HCT116 (cell line): ENCODE results near the gene KDELR1. TPM values are rescaled to one million over a fixed set of nuclear protein-coding genes. Genes with fewer than 3 reads are reported as not detected.

Source experiments
- ATAC-seq: fragments of 200-7000 bp; cut with Tn5 transposase; 2 replicates; pipeline ENCODE4 v1.9.1; 2020; ENCODE audit warnings: mild to moderate bottlenecking, moderate library complexity
- BruUV-seq: library from RNA; stranded (reverse); fragments of 400-500 nt; replicated peaks from 2 replicates; lab custom pipeline; 2021; lab: Mats Ljungman, UMichigan
- CTCF ChIA-PET: fragments of 300-600 bp; sonication (Branson Sonifier 250); formaldehyde crosslinking; loops from one replicate; lab custom pipeline; 2021; ENCODE audit warnings: antibody characterized with exemption; lab: Charles Lee
- POLR2A ChIA-PET: fragments of 300-600, 350-600 bp; sonication (Branson Sonifier 250); formaldehyde crosslinking; loops from one replicate; lab custom pipeline; 2021; ENCODE audit warnings: antibody characterized with exemption; lab: Charles Lee
- RAD21 ChIA-PET, 2 experiments: fragments of 300-600 bp; sonication (Branson Sonifier 250); formaldehyde crosslinking; loops; one replicate each; lab custom pipeline; 2023; ENCODE audit warnings: low total read pairs in 2 of 2; ENCODE audit not compliant: uncharacterized antibody in 2 of 2, unreplicated experiment in 2 of 2, low non-redundant PET in 1 of 2; lab: Charles Lee
- DNase-seq: peaks from one replicate; pipeline ENCODE4 v3.0.0-alpha.2; 2010; ENCODE audit warnings: low read depth, low spot score
- H2AFZ ChIP-seq: fragments of 200-600 bp; shearing (Covaris generic), sonication (generic); 2 replicates; pipeline ENCODE4 v1.6.1; 2017; ENCODE audit warnings: low read depth, mixed run types, mixed read lengths, antibody characterized with exemption, low read length; ENCODE audit not compliant: poor library complexity, severe bottlenecking
- H3K27ac ChIP-seq: 2 replicates; pipeline ENCODE4 v1.5.1; 2012; ENCODE audit warnings: low read depth, low read length
- H3K27me3 ChIP-seq: fragments of 200-600 bp; sonication (generic); 2 replicates; pipeline ENCODE4 v1.6.1; 2016; ENCODE audit warnings: mixed run types, low read length, mixed read lengths; ENCODE audit not compliant: insufficient read depth
- H3K36me3 ChIP-seq, 2 experiments: fragments of 200-500 bp in 1 of 2; fragments of 200-600 bp in 1 of 2; sonication (Bioruptor generic) in 1 of 2; sonication (generic) in 1 of 2; 2 replicates each; pipeline versions ENCODE4 v1.5.1 to v1.6.1; 2014 to 2016; ENCODE audit warnings: low read length in 2 of 2, inconsistent platforms in 1 of 2, mixed read lengths in 1 of 2, mixed run types in 1 of 2; ENCODE audit not compliant: insufficient read depth in 2 of 2, control insufficient read depth in 1 of 2
- H3K4me1 ChIP-seq, 2 experiments: fragments of 200-600 bp in 1 of 2; sonication (generic) in 1 of 2; 2 replicates each; pipeline versions ENCODE4 v1.5.1 to v1.6.1; 2012 to 2017; ENCODE audit warnings: low read length in 2 of 2, inconsistent platforms in 1 of 2, mild to moderate bottlenecking in 1 of 2, mixed read lengths in 1 of 2, mixed run types in 1 of 2, moderate library complexity in 1 of 2; ENCODE audit not compliant: insufficient read depth in 2 of 2, control insufficient read depth in 1 of 2
- H3K4me2 ChIP-seq: fragments of 200-600 bp; sonication (generic); 2 replicates; pipeline ENCODE4 v1.6.1; 2017; ENCODE audit warnings: mixed run types, low read length, mixed read lengths
- H3K4me3 ChIP-seq, 2 experiments: fragments of 200-600 bp in 1 of 2; sonication (generic) in 1 of 2; replicated peaks in 1 of 2; 2 replicates each; pipeline ENCODE4 v1.5.1; 2011 to 2016; ENCODE audit warnings: low read length in 2 of 2, control low read depth in 1 of 2, low read depth in 1 of 2, mild to moderate bottlenecking in 1 of 2, mixed read lengths in 1 of 2, mixed run types in 1 of 2
- H3K79me2 ChIP-seq: fragments of 200-600 bp; sonication (generic); 2 replicates; pipeline ENCODE4 v1.6.1; 2017; ENCODE audit warnings: mild to moderate bottlenecking, mixed run types, low read length, moderate library complexity, mixed read lengths; ENCODE audit not compliant: insufficient read depth
- H3K9ac ChIP-seq: fragments of 200-600 bp; sonication (generic); 2 replicates; pipeline ENCODE4 v1.6.1; 2016; ENCODE audit warnings: low read length, mixed read lengths
- H3K9me2 ChIP-seq: fragments of 200-600 bp; sonication (generic), shearing (Covaris generic); 2 replicates; pipeline ENCODE4 v1.6.1; 2017; ENCODE audit warnings: mixed run types, mild to moderate bottlenecking, moderate library complexity; ENCODE audit not compliant: insufficient read depth
- H3K9me3 ChIP-seq, 2 experiments: fragments of 200-500 bp in 1 of 2; fragments of 200-600 bp in 1 of 2; sonication (Bioruptor generic) in 1 of 2; sonication (generic) in 1 of 2; 2 replicates each; pipeline ENCODE4 v1.6.1; 2014 to 2017; ENCODE audit warnings: low read length in 2 of 2, mixed read lengths in 2 of 2, inconsistent platforms in 1 of 2, low read depth in 1 of 2, mild to moderate bottlenecking in 1 of 2, mixed run types in 1 of 2, moderate library complexity in 1 of 2; ENCODE audit not compliant: control insufficient read depth in 1 of 2, insufficient read depth in 1 of 2
- H4K20me1 ChIP-seq: fragments of 200-600 bp; sonication (generic), shearing (Covaris generic); 2 replicates; pipeline ENCODE4 v1.6.1; 2017; ENCODE audit warnings: mixed run types, mild to moderate bottlenecking, moderate library complexity; ENCODE audit not compliant: insufficient read depth
- CEBPB ChIP-seq: IDR thresholded peaks from 2 replicates; pipeline ENCODE4 v1.6.1; 2012; ENCODE audit warnings: low read depth
- EGR1 ChIP-seq: IDR thresholded peaks from 2 replicates; pipeline ENCODE4 v1.6.1; 2012; ENCODE audit warnings: low read depth
- JUND ChIP-seq: IDR thresholded peaks from 2 replicates; pipeline ENCODE4 v1.6.1; 2012
- POLR2A ChIP-seq: IDR thresholded peaks from 2 replicates; pipeline ENCODE4 v1.7.0; 2011; ENCODE audit warnings: borderline replicate concordance; ENCODE audit not compliant: insufficient read depth, insufficient read length; ENCODE audit errors: extremely low read depth
- RAD21 ChIP-seq: IDR thresholded peaks from 2 replicates; pipeline ENCODE4 v1.6.1; 2012; ENCODE audit warnings: low read depth, mild to moderate bottlenecking
- SIN3A ChIP-seq: IDR thresholded peaks from 2 replicates; pipeline ENCODE4 v1.6.1; 2012; ENCODE audit warnings: low read depth
- SP1 ChIP-seq: IDR thresholded peaks from 2 replicates; pipeline ENCODE4 v1.6.1; 2012; ENCODE audit warnings: low read depth
- TCF7L2 ChIP-seq: IDR thresholded peaks from 2 replicates; pipeline ENCODE4 v1.7.0; 2011; ENCODE audit warnings: borderline replicate concordance, inconsistent platforms; ENCODE audit not compliant: insufficient read depth, insufficient read length; ENCODE audit errors: extremely low read depth
- ZNF274 ChIP-seq: fragments of 200-500 bp; sonication (Bioruptor generic); IDR thresholded peaks from 2 replicates; pipeline ENCODE4 v1.6.1; 2014; ENCODE audit warnings: mild to moderate bottlenecking, low read depth, low read length, inconsistent platforms
- intact Hi-C: fragments of 100-400 bp; cut with micrococcal nuclease; formaldehyde crosslinking; loops from 2 replicates; pipeline ENCODE4 v1.10.0; 2022
- total RNA-seq: library from RNA; stranded (reverse); gene quantifications from one replicate; pipeline ENCODE4 v1.2.1, GENCODE V29; 2021; ENCODE audit not compliant: unreplicated experiment
- TF ChIP-seq, protein P1 (sequence below), 3 experiments: fragments of 200-600 bp in 1 of 3; sonication (generic) in 1 of 3; IDR thresholded peaks in 2 of 3; conservative IDR thresholded peaks in 1 of 3; 2 replicates each; pipeline ENCODE4 v1.5.1; 2012 to 2017; ENCODE audit warnings: low read depth in 2 of 3, low read length in 2 of 3, antibody characterized with exemption in 1 of 3, borderline replicate concordance in 1 of 3, control low read depth in 1 of 3, mild to moderate bottlenecking in 1 of 3, mixed read lengths in 1 of 3, mixed run types in 1 of 3, moderate library complexity in 1 of 3; ENCODE audit not compliant: insufficient read depth in 1 of 3

The KDELR1 gene
- total RNA-seq, 1 experiment from 2014 or later, result 212 TPM

- Histone ChIP-seq H2AFZ (no peak overlapping the region), H3K79me2 (no peaks in the 10 kb centered on the region), H3K27ac (no peak overlapping the region), H3K9ac (no peak overlapping the region), H3K36me3 (no peaks in the 10 kb centered on the region), H4K20me1 (no peaks in the 10 kb centered on the region)
- RAD21 ChIA-PET, result no interaction called here
- DNase-seq (no peak), ATAC-seq (no peak)
- POLR2A ChIA-PET, result interaction anchor here (0.6 kb wide), 1 partner anchor 60 kb away, joined by 3 read pairs; no protein-coding TSS in a partner anchor
- intact Hi-C loops, result no loop called here
- BruUV-seq, result no TSS peak
- TF ChIP-seq, protein P1, sequence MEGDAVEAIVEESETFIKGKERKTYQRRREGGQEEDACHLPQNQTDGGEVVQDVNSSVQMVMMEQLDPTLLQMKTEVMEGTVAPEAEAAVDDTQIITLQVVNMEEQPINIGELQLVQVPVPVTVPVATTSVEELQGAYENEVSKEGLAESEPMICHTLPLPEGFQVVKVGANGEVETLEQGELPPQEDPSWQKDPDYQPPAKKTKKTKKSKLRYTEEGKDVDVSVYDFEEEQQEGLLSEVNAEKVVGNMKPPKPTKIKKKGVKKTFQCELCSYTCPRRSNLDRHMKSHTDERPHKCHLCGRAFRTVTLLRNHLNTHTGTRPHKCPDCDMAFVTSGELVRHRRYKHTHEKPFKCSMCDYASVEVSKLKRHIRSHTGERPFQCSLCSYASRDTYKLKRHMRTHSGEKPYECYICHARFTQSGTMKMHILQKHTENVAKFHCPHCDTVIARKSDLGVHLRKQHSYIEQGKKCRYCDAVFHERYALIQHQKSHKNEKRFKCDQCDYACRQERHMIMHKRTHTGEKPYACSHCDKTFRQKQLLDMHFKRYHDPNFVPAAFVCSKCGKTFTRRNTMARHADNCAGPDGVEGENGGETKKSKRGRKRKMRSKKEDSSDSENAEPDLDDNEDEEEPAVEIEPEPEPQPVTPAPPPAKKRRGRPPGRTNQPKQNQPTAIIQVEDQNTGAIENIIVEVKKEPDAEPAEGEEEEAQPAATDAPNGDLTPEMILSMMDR (IDR thresholded peaks at IDR 0.05 in 2 of 3, conservative IDR thresholded peaks at IDR 0.05 in 1 of 3; ENCODE audit: borderline replicate concordance in 1 of 3, insufficient read depth in 1 of 3, low read depth in 2 of 3, low read length in 2 of 3), result no peak
- TF ChIP-seq, all 23 proteins: peak for 0
- Histone ChIP-seq H3K4me1 (peaks cover 10 to 27% of the 10 kb centered on the region in 2 experiments), H3K9me3 (no peaks in the 10 kb centered on the region), H3K27me3 (no peaks in the 10 kb centered on the region), H3K9me2 (no peaks in the 10 kb centered on the region), H3K4me2 (no peak overlapping the region), H3K4me3 (no peak overlapping the region)
- CTCF ChIA-PET, result no interaction called here
Observed at GRCh38 chr19:48342414-48342738, 49.0 kb downstream of the KDELR1 start.

- Histone ChIP-seq H3K4me2 (0 out of 2 replicates have a peak overlapping the region, but pooled peaks have one; percentile 20), H3K27ac (0 out of 2 replicates have a peak overlapping the region, but pooled peaks have one; percentile 5), H3K27me3 (no peaks in the 10 kb centered on the region), H3K36me3 (no peaks in the 10 kb centered on the region), H3K9me2 (no peaks in the 10 kb centered on the region), H2AFZ (no peak overlapping the region), H4K20me1 (no peaks in the 10 kb centered on the region), H3K4me3 (no peak overlapping the region), H3K9me3 (no peaks in the 10 kb centered on the region), H3K9ac (no peak overlapping the region), H3K79me2 (no peaks in the 10 kb centered on the region), H3K4me1 (peaks cover 10 to 27% of the 10 kb centered on the region in 2 experiments)
- CTCF ChIA-PET, result interaction anchor here (0.7 to 1.6 kb wide), 4 partner anchors 8 to 243 kb away, joined by 3 to 6 read pairs (median 4); no protein-coding TSS in a partner anchor
- DNase-seq (no peak), ATAC-seq (no peak)
- BruUV-seq, result no TSS peak
- POLR2A ChIA-PET, result interaction anchor here (1.1 kb wide), 1 partner anchor 13 kb away, joined by 4 read pairs; no protein-coding TSS in a partner anchor
- intact Hi-C loops, result no loop called here
- TF ChIP-seq SIN3A, result no peak
- no peak for TF ChIP-seq RAD21
- TF ChIP-seq, protein P1 (IDR thresholded peaks at IDR 0.05 in 2 of 3, conservative IDR thresholded peaks at IDR 0.05 in 1 of 3; ENCODE audit: borderline replicate concordance in 1 of 3, insufficient read depth in 1 of 3, low read depth in 2 of 3, low read length in 2 of 3), result no peak
- TF ChIP-seq TCF7L2, result no peak
- no peak for TF ChIP-seq CEBPB
- TF ChIP-seq ZNF274, result no peak
- TF ChIP-seq SP1, result no peak
- no peak for TF ChIP-seq JUND
- no peak for TF ChIP-seq EGR1
- TF ChIP-seq POLR2A, result no peak
- RAD21 ChIA-PET, result no interaction called here
Observed at GRCh38 chr19:48341515-48342413, 49.6 kb downstream of the KDELR1 start.
